Right lobe of liver (tissue), 4 donors: ENCODE results near the gene GRIN2C.

Experiments used
- CTCF ChIP-seq, 4 donors: fragments of 200-600 bp in 3 of 4; fragments of 450-650 bp in 1 of 4; IDR thresholded peaks; one replicate each; pipeline versions ENCODE4 v1.5.1 to v1.8.0; 2016 to 2022; ENCODE audit warnings: antibody characterized with exemption in 4 of 4, mild to moderate bottlenecking in 2 of 4
- POLR2A ChIP-seq: fragments of 450-650 bp; IDR thresholded peaks from one replicate; pipeline ENCODE4 v1.6.1; 2017; ENCODE audit warnings: antibody characterized with exemption, mild to moderate bottlenecking
- donor health status: DM: no; HTN: no; CAD: no.
- donor health status: DM: no; HTN: no; CAD: no.
- donor health status: DM: no; HTN: yes; CAD: no.

DNA sequence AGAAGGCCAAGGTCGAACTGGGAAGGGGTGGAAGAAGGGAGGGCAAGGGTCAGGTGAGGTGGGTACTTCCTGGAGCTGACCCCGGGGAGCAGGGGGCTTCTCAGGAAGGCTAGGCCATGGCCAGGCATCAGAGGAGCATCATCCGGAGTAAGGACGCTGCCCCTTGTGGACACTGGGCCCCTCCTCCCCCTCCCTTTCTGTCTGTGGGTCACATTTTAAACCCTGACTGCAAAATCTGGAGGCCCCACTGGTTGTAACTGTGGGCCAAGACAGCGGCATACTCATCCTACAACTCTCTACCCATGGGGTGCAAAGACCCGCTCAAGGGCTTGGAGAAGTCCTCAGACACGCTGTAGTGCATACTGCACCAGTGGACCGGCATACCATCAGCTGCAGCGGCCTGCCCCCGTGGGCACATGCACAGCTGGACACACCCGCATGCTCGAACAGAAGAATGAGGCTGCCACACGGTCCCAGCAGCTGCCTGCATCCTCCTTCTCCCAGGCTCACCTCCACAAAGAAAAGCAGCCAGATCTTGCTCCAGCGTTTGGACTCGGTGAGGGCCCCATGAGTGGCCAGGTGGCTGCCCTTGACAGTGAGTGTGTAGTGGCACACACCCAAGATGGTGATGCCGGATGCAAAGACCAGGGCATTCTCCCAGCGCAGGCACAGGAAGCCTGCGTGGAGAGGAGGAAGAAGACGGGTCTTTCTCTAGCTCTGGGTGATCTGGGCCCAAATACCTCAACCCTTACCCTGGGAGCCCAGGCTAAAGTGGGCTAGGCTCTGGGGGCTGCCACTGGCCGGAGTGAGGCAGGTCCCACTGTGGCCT is 32.5 kb upstream of the GRIN2C start:
- TF ChIP-seq CTCF (IDR thresholded peaks at IDR 0.05) = no peak
- no peak for TF ChIP-seq POLR2A
